Head of caudate nucleus (tissue), 42 donors: ENCODE data around the gene BTBD6.

Source experiments
- DNase-seq, 42 donors: peaks; one replicate each; pipeline versions ENCODE4 v3.0.0 to v3.0.0-alpha.2; 2020 to 2021; ENCODE audit warnings: mixed read lengths in 7 of 42
- intact Hi-C: fragments of 100-400 bp; cut with DNase I; formaldehyde crosslinking; loops from one replicate; pipeline ENCODE4 v1.15.0; 2022

Gene BTBD6

DNA sequence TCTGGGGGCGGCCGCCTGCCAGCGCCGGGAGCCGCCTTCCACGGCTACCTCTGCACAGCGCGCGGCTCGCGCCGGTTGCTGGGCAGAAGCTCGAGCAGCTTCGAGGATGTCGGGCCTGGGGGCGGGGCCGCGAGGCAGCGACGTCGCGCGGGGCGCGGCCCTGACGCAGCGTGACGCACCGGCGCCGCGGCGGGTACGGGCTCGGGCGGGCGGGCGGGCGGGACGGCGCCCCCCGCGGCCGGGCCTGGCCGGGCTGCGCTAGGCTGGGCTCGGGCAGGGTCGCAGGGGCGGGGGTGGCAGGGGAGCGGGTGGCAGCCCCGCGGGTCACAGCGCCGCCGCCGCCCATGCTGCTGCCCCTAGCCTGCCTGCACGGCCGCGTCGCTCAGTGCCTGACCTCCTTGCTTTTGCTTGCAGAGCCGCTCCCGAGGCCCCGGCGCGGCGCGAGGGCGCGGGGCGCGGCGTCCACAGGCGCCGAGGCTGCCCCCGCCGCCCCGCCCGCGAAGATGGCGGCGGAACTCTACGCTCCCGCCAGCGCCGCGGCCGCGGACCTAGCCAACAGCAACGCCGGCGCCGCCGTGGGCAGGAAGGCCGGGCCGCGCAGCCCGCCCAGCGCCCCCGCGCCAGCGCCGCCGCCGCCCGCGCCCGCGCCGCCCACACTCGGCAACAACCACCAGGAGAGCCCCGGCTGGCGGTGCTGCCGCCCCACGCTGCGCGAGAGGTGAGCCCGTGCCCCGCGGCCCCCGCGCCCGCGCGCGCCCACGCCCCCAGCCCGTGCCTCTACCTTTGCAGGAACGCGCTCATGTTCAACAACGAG is at the start of gene BTBD6:
Gene BTBD6 (plus strand): TSS at position 166 of the 814 bp plus-strand sequence. CDS start 179 bp downstream, at position 345.
- intact Hi-C loops, result no loop called here
- peak; percentile 67 to 95 (median 90) for DNase-seq

- intact Hi-C loops, result no loop called here
- no peak for DNase-seq
Measured at GRCh38 chr14:105198588-105198987, 49.7 kb upstream of the BTBD6 start.

- no peak for DNase-seq
- intact Hi-C loops, result no loop called here
Measured at GRCh38 chr14:105199093-105199492, 49.2 kb upstream of the BTBD6 start.

DNA sequence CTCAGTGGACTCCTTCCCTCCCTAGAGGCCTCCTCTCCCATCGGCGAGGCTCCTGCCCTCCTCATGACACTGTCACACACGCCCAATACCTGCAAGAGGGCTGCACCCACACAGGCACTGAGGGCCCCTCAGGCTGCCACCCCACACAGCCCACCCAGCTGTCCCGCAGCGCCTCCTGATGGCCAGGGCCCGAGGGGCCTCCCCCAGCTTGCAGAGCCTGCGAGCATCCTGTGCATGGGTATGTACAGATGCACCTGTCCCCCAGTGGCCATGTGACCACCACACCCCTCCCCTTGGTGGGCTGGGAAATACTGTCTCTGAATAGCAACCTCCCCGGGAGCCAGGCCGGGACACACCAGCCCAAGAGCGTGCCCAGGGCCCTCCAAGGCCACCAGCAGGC is 48.3 kb upstream of the BTBD6 start:
- intact Hi-C loops, result loop anchor here (5.0 to 10.0 kb wide), 4 partner anchors 55 to 327 kb away; partner anchors contain the start of gene TMEM121
- no peak for DNase-seq

DNA sequence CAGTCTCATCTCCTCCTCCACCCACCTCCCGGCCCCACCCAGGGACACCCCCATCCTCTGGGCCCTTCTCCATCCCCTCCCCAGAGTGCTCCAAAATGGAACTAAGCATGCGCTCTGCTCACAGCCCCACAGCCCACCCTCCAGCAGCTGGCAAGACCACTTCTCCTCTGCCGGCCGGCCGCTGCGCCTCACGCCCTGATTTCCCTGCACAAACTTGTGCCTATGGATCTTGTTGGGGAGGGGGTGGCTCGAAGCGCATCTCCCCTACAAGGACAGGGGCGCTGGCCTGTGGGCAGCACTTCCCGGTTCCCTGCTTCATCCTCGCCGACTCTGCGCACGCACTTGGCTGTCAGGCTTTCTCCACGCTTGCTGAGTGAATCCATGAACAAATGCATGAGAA is 47.7 kb upstream of the BTBD6 start:
- intact Hi-C loops, result loop anchor here (5.0 to 10.0 kb wide), 4 partner anchors 54 to 327 kb away; partner anchors contain the start of gene TMEM121
- no peak for DNase-seq

DNA sequence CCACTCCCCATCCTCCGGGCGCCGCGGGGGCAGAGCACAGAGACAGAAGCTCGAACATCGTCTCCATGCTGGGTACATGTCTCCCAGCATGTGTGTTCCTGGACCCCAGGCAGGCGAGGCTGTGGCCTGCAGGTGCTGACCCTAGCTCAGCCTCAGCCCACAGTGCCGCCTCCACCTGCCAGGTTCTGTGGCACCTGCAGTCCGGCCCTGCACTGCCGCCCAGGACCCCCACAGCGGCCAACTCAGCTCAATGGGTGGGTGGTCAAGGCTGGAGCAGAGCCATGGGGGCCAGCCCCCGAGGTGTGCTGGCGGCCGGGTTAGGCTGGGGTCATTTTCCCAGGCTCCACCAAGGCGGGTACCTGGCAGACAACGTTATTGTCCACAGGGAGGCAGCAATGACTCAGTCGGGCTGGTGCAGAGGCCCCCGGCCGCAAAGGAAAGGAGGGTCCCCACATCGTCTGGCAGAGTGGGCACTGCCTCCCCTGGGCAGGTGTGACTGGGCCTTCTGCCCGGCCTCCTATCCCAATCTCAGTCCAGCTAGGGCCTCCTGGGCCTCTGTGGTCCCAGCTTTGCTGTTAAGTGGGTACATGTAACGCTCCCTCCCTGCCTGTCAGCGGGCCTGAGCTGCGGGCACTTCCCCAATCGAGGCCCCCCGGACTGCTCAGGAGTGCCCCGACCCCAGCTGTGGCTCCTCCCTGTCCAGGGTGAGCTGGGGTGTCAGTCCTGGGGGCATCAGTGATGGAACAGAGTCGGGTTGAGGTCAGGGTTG is 47.0 kb upstream of the BTBD6 start:
- intact Hi-C loops, result loop anchor here (5.0 to 10.0 kb wide), 4 partner anchors 53 to 326 kb away; partner anchors contain the start of gene TMEM121
- no peak for DNase-seq

DNA sequence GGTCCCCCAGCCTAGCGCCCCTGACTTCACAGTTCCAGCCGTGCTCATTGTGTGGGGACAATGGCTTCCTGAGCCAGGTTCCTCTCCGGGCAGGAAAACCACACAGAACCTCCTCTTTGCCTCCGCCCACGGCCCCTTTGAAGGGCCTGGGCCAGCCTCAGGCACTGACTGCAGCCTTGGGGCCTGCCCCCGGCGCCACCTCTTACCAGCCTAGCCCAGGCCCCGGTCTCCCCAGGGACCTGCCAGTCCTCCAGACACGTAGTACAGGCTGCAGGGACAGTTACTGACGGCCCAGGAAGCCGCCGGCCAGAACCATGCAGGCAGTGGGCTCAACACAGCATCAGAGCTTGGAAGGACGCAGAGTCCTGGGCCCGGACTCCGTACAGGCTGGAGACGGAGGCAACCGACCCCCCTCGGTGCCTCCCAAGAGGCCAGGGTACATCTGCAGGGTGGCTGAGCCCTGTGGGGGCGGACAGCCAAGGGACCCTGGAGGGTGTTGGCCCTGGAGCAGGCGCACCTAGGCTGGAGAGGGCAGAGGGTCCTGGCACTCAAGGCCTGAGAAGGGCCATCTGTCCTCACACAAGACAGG is 46.3 kb upstream of the BTBD6 start:
- intact Hi-C loops, result loop anchor here (5.0 to 10.0 kb wide), 4 partner anchors 53 to 325 kb away; partner anchors contain the start of gene TMEM121
- DNase-seq, result peak in 1 of 42 donors; percentile 53

DNA sequence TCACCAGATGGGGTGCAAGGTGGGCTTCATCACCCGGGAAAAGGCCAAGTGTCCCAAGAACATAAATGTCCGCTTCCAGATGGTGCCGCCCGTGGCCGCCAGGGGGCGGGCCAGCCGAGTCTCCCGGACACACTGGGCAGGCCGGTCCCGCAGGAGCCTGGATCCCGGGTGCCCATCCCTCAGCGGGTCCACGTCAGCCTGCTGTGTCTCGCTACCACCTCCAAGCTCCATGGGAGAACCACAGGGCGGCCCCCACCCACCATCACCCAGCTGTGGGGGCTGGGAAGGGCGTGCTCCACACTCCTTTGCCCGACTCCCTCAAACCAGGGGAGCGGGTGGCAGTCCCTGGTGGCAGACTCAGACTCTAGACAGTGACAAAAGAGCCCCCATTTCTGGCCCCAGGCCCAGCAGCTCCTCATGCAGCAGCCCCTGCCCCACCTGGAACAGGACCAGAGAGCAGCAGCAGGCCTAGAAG is 45.2 kb upstream of the BTBD6 start:
- peak in 41 of 42 donors; percentile 65 to 92 (median 81) for DNase-seq
- intact Hi-C loops, result loop anchor here (5.0 to 10.0 kb wide), 4 partner anchors 52 to 324 kb away; partner anchors contain the start of gene TMEM121

DNA sequence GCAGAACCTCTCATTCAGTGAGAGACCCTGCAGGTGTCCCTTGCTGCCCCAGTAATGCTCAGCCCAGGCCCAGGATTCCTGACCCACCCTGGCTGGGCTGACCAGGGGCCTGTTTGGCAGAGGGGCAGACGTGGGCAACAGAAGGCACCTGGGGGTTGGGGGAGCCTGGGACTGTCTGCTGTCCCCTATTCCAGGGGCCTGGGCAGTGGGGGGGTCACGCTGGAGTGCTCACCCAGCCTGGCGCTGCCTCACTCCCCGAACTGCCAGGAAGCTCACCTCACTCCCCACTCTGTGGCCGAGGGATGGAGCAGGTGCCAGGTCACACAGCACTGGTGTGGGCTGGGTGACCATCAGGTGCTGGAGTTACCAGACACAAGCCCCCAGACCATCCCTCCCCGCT is 44.6 kb upstream of the BTBD6 start:
- intact Hi-C loops, result loop anchor here (5.0 to 10.0 kb wide), 4 partner anchors 51 to 324 kb away; partner anchors contain the start of gene TMEM121
- no peak for DNase-seq

DNA sequence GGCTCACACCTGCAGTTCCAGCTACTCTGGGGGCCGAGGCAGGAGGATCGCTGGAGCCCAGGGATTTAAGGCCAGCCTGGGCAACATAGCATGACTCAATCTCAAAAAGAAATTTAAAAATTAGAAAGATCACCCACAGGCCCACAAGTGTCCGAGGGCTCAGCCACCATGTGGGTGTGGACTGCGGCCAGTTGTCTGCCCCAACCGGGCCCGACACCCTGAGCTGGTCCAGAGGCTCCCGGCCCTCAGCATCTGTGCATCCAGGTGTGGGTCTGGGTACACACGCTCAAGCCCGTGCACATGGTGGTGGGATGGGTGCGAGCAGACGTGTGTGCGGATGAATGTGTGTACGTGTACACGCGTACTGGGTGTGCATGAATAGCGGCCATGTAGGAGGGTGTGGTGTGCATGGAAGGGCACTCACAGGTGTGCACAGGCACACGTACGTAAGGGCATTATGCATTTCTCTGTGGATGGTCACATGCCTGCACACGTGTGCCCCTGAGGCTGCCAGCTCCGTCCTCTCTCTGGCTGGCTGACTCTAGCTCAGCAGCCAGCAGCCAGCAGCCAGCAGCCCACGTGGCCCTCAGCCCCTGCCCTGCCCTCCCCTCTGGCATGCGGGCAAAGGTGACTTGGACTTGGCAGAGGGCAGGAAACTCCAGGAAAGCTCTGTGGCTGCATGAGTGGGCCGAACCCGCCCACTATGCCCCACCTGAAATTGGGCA is 44.0 kb upstream of the BTBD6 start:
- intact Hi-C loops, result loop anchor here (5.0 to 10.0 kb wide), 4 partner anchors 50 to 323 kb away; partner anchors contain the start of gene TMEM121

DNA sequence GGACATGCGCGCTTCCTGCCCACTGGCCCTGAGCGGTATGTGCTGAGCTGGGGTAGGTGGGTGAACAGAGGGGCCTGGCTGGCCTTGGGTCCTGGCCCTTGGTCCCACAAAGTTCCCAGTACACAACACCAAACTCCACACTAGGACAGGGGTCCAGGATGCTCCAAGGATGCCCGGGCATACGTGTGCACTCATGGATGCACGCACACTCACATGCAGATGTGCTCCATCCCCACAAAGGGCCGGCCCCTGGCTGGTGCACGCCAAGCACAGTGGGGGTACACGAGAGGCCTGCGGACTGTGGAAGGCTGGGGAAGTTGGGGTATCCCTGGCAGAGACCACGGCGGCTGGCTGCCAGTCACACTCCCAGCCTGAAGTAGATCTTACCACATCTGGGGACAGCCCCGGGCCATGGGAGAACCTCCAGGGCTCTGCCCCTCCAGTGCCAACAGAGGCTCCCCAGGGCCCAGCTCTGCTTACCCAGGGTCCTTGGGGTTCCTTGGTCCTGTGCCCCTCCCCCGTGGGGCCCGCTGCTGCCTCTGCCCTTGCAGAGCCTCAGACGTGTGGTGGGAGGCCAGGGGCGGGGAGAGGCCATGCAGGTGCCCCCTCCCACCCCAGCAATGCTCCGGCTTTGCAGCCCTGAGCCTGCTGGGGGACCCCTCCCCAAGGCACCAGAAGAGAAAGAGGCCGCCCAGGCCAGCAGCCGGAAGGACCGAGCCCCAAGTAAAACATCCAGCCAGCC is 43.2 kb upstream of the BTBD6 start:
- intact Hi-C loops, result loop anchor here (5.0 to 10.0 kb wide), 4 partner anchors 50 to 322 kb away; partner anchors contain the start of gene TMEM121
- peak in 2 of 42 donors; percentile 9 to 52 for DNase-seq

More for the DNA sequence above, 44.0 kb upstream of the BTBD6 start:
- DNase-seq, result peak in 33 of 42 donors; percentile 34 to 80 (median 58)

DNA sequence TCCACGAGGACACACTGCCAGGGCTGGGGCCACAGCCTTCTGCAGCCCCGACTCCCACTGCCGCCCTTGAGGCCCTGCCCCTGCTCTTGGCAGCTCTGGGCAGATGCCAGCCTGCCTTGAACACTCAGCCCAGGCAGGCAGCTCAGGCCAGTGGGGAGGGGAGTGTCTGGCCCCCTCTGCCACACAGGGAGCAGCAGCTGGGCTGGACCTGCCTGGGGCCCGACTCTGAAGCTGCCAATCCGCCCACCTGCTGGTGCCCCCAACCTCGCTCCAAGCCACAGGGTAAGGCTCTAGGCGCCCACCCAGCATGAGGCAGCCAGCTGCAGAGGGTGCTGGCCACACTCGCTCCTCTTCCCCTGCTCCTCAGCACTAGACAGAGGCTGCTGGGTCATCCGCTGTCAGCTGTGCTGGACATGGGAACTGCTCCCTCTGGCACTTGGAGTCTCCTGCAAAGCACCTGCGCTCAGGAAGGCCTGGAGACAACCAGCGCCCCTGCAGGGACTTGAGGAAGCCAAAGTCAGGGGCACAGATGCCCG is 42.6 kb upstream of the BTBD6 start:
- peak in 5 of 42 donors; percentile 23 to 52 (median 27) for DNase-seq
- intact Hi-C loops, result loop anchor here (10.0 kb wide), 1 partner anchor 49 kb away; no protein-coding TSS in a partner anchor

DNA sequence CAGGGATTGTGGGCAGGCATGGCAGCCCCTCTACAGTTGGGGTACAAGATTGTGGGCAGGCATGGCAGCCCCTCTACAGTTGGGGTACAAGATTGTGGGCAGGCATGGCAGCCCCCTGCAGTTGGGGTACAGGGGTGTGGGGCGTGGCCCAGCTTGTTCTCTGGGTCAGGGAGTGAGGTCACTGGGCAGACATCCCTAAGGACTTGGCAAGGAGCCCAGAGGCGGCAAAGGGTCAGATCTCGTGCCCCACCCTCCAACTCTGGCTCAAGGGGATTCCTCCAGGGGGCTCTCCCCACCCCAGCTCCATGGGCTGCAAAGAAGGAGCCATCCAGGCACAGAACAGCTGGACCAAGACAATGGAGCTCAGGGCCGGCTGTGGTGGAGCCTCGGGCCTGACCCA is 41.5 kb upstream of the BTBD6 start:
- no peak for DNase-seq
- intact Hi-C loops, result loop anchor here (10.0 kb wide), 1 partner anchor 48 kb away; no protein-coding TSS in a partner anchor

GRCh38 chr14:105207460-105207901 is 40.9 kb upstream of the BTBD6 start:
- no peak for DNase-seq

GRCh38 chr14:105207996-105208737 is 40.2 kb upstream of the BTBD6 start:
- intact Hi-C loops, result loop anchor here (10.0 kb wide), 1 partner anchor 47 kb away; no protein-coding TSS in a partner anchor

More at GRCh38 chr14:105207460-105207901, 40.9 kb upstream of the BTBD6 start:
- intact Hi-C loops, result loop anchor here (10.0 kb wide), 1 partner anchor 47 kb away; no protein-coding TSS in a partner anchor

GRCh38 chr14:105208738-105209075 is 39.6 kb upstream of the BTBD6 start:
- DNase-seq, result no peak

More at GRCh38 chr14:105207996-105208737, 40.2 kb upstream of the BTBD6 start:
- DNase-seq, result no peak

More at GRCh38 chr14:105208738-105209075, 39.6 kb upstream of the BTBD6 start:
- intact Hi-C loops, result loop anchor here (10.0 kb wide), 1 partner anchor 46 kb away; no protein-coding TSS in a partner anchor
